Muscle layer of colon (tissue), 2 donors: ENCODE data around the gene HTT.
"Not testable (repeated sequence)": the region's sequence is repeated elsewhere in the genome, so short reads cannot be mapped to it uniquely, and the experiment has no call there.

Source experiments
- H3K27ac ChIP-seq: one replicate; pipeline ENCODE4 v1.7.0; 2013; ENCODE audit warnings: low read depth, mild to moderate bottlenecking, low read length, moderate library complexity
- H3K27me3 ChIP-seq, 2 donors: one replicate each; pipeline ENCODE4 v1.7.0; 2013; ENCODE audit warnings: low read length in 2 of 2, mild to moderate bottlenecking in 2 of 2; ENCODE audit not compliant: insufficient read depth in 2 of 2, control insufficient read depth in 1 of 2
- H3K36me3 ChIP-seq: one replicate; pipeline ENCODE4 v1.7.0; 2013; ENCODE audit warnings: mild to moderate bottlenecking, low read length; ENCODE audit not compliant: insufficient read depth
- H3K4me1 ChIP-seq: one replicate; pipeline ENCODE4 v1.7.0; 2013; ENCODE audit warnings: mild to moderate bottlenecking, low read length; ENCODE audit not compliant: insufficient read depth
- H3K4me3 ChIP-seq, 2 donors: one replicate each; pipeline ENCODE4 v1.7.0; 2013; ENCODE audit warnings: low read length in 2 of 2, low read depth in 1 of 2, mild to moderate bottlenecking in 1 of 2, moderate library complexity in 1 of 2
- H3K9ac ChIP-seq: one replicate; pipeline ENCODE4 v1.7.0; 2013; ENCODE audit warnings: low read length
- H3K9me3 ChIP-seq: one replicate; pipeline ENCODE4 v1.7.0; 2013; ENCODE audit warnings: mild to moderate bottlenecking, low read length
- donor health status: abdominal sarcoma.
- donor health status: Adenocarcinoma of cecum.

Gene HTT

DNA sequence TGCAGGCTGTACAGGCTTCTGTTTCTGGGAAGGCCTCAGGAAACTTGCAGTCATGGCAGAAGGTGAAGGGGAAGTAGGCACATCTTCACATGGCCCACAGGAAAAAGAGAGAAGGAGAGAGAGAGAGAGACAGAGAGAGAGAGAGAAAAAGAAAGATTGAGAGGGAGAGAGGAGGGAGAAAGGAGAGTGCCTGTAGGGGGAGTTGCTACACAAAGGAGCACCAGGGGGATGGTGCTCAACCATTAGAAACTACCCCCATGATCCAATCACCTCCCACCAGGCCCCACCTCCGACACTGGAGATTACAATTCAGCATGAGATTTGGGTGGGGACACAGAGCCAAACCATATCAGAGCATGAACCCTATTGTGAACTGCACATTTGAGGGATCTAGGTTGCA is 76.8 kb downstream of the HTT start:
- not testable (repeated sequence) for H3K4me1 ChIP-seq, H3K4me3 ChIP-seq, H3K27ac ChIP-seq, H3K9me3 ChIP-seq, H3K9ac ChIP-seq, H3K27me3 ChIP-seq
- H3K36me3 ChIP-seq = peaks cover 68% of the 10 kb centered on the region

DNA sequence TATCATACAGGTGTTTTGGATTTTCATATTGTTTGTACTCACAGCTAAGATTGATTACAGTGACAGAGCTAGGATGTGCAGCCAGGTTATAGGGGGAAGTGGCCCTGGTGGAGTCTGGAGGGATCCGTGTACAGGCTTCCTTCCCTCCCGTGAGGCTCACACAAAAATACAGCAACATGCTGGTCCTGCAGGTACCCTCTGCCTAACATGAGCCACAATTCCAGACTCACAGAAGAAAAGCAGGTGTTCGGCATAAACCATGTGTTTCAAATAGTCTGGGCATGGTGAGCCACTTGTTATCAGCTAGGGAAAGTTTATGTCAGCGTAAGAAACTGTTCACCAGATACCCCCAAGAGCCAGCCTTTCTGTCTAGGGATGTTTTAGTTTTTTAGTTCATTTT is 82.9 kb downstream of the HTT start:
- peaks cover 58% of the 10 kb centered on the region for H3K36me3 ChIP-seq

DNA sequence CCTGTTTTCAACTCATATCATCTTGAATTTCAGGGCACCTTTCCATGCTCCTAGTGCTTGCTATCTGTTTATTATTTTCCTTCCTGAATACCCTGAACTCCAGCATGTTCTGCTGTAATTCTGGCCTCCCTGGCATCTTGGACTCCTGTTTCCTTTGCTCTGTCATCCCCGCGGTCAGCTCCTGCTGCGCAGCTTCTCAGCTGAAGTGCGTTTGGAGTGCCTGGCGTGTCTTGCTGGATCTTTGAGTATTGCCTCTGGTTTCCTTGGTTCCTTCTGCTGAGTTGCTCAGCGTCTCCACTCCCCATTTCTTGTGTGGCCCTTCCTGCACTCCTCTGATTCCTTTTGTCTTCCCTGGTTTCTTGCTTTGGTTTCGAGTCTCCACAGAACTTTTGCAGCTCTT is 84.4 kb downstream of the HTT start:
- Histone ChIP-seq H3K36me3 (peaks cover 44% of the 10 kb centered on the region), H3K9ac (no peak overlapping the region), H3K4me1 (no peaks in the 10 kb centered on the region), H3K4me3 (no peak overlapping the region), H3K9me3 (no peaks in the 10 kb centered on the region), H3K27me3 (no peaks in the 10 kb centered on the region), H3K27ac (no peak overlapping the region)

More for the DNA sequence above, 82.9 kb downstream of the HTT start:
- H3K27me3 ChIP-seq = no peaks in the 10 kb centered on the region
- H3K9ac ChIP-seq = no peak overlapping the region
- H3K4me3 ChIP-seq = no peak overlapping the region
- H3K27ac ChIP-seq = no peak overlapping the region
- no peaks in the 10 kb centered on the region for H3K9me3 ChIP-seq
- H3K4me1 ChIP-seq = no peaks in the 10 kb centered on the region

DNA sequence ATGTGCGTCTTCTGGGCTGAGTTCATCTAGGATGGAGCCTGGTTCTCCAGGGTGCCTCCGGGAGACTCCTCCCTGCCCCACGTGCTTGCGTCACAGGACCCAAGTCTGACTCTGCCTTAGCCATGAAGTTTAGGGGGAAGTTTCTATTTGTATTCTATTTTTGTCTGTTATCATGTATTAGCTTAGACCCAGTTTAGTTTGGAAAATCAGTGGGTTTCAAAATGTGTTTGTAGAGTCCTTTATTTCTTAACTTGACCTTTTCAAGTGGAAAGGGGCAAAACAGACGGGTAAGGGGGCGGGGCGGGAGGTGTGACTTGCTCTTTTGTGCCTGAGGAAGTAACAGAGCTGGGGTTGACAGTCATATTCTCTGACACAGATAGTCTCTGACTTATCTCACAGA is 86.0 kb downstream of the HTT start:
- H3K27ac ChIP-seq = no peak overlapping the region
- no peak overlapping the region for H3K4me3 ChIP-seq
- H3K4me1 ChIP-seq = no peaks in the 10 kb centered on the region
- H3K36me3 ChIP-seq = peaks cover 34% of the 10 kb centered on the region
- H3K27me3 ChIP-seq = no peaks in the 10 kb centered on the region
- no peak overlapping the region for H3K9ac ChIP-seq
- H3K9me3 ChIP-seq = no peaks in the 10 kb centered on the region

DNA sequence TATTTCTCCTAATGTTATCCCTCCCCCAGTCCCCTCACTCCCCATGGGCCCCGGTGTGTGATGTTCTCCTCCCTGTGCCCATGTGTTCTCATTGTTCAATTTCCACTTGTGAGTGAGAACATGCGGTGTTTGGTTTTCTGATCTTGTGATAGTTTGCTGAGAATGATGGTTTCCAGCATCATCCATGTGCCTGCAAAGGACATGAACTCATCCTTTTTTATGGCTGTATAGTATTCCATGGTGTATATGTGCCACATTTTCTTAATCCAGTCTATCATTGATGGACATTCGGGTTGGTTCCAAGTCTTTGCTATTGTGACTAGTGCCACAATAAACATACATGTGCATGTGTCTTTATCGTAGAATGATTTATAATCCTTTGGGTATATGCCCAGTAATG is 86.6 kb downstream of the HTT start:
- H3K27me3 ChIP-seq, H3K9me3 ChIP-seq, H3K27ac ChIP-seq, H3K4me1 ChIP-seq, H3K4me3 ChIP-seq, H3K9ac ChIP-seq: not testable (repeated sequence)
- H3K36me3 ChIP-seq = peaks cover 33% of the 10 kb centered on the region

DNA sequence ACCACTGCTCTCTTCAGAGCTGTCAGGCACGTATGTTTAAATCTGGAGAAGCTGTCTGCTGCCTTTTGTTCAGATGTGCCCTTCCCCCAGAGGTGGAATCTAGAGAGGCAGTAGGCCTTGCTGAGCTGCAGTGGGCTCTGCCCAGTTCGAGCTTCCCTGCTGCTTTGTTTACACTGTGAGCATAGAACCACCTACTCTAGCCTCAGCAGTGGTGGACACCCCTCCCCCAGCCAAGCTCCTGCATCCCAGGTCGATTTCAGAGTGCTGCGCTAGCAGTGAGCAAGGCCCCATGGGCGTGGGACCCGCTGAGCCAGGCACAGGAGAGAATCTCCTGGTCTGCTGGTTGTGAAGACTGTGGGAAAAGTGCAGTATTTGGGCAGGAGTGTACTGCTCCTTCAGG is 92.0 kb downstream of the HTT start:
- not testable (repeated sequence) for H3K4me3 ChIP-seq, H3K36me3 ChIP-seq, H3K9me3 ChIP-seq, H3K4me1 ChIP-seq, H3K27me3 ChIP-seq, H3K9ac ChIP-seq, H3K27ac ChIP-seq

DNA sequence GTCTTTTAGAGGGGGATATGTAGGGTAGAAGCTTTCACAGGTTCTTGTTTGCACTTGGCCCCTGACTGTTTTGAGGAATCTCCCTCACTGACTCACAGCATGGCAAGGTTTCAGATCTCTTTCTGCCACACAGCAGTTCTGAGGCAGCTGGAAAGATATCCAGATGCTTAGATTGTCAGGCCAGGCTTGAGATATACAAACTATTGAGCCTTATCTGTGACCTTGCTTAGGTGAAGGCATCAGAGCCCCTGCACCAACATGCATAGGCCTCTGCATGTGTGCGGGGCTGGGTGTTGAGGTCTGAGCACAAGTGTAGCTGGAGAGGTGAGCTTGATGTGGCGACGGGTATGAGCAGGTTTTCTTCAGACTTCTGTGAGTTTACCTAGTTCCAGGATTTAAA is 93.5 kb downstream of the HTT start:
- Histone ChIP-seq H3K36me3 (peaks cover 18% of the 10 kb centered on the region), H3K9ac (no peak overlapping the region), H3K4me3 (no peak overlapping the region), H3K27me3 (no peaks in the 10 kb centered on the region), H3K27ac (no peak overlapping the region), H3K4me1 (no peaks in the 10 kb centered on the region), H3K9me3 (no peaks in the 10 kb centered on the region)

DNA sequence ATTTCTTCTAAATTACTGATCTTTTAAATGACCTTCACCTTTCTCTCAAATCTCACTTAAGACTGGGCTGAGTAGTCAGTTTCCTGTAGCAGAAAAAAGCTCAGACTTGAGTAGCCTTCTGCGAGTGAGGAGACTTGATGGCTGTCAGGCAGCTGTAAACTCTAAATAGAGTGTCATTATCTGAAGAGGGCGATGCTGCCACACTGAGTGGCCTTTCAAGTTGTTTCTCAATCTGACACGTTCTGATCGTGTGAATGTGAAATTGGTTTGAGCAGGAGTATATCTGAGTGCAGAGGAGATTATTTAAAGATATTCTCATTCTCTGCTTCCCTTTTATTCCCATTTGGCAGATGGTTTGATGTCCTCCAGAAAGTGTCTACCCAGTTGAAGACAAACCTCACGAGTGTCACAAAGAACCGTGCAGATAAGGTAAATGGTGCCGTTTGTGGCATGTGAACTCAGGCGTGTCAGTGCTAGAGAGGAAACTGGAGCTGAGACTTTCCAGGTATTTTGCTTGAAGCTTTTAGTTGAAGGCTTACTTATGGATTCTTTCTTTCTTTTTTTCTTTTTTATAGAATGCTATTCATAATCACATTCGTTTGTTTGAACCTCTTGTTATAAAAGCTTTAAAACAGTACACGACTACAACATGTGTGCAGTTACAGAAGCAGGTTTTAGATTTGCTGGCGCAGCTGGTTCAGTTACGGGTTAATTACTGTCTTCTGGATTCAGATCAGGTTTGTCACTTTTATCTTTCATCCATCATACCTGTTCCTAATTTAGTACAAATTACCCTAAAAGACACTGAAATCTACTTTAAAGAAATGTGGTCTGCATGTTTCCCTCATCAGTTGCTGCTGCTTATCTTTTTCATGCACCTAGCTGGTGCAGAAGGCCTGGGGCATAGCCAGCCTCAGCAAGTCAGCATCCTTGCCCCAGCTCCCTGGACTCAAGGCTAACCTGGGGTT is 100.2 kb downstream of the HTT start:
- Histone ChIP-seq H3K4me1 (peaks cover 3% of the 10 kb centered on the region), H3K9me3 (no peaks in the 10 kb centered on the region), H3K27me3 (no peaks in the 10 kb centered on the region), H3K36me3 (peaks cover 47% of the 10 kb centered on the region), H3K27ac (no peak overlapping the region), H3K4me3 (no peak overlapping the region), H3K9ac (no peak overlapping the region)

DNA sequence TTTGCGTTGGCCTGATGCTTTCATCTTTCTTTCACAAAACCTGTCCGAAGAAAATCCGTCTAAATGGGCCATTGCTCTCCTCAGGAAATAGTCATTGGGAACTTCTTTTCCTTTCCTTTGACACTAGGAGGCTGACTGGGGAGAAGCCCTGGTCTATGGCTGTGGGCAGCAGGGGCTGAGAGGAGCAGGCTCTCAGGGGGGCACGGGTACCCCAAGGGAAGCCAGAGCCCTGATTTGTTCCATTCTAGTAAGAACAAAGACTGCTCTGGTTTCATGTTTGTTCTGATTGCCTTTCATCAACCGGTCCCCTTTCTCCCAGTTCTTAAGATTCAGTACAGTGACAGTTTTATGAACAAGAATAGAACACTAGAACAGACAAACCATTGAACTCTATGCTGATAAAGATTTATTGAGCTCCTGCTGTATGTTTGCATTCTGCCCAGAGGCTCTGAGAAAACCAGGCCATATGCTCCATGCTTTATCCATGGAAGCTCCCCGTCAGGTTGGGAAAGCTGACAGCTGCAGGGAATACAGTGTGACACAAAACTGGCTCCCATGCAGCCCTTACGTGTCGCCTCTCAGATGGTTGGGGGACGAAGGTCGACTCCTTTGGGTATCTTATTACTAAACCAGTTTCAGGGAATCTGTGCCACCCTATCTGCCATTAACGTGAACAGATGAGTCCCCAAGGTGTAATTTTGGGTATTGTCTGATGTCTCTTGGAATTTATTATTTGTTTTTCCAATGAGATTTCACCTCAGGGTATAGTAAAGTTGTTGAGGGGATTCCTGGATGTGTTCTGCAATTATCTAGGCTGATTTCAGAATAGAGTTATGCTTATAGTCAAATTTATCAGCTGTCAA is 102.1 kb downstream of the HTT start:
- no peaks in the 10 kb centered on the region for H3K9me3 ChIP-seq
- peaks cover 3% of the 10 kb centered on the region for H3K4me1 ChIP-seq
- no peak overlapping the region for H3K9ac ChIP-seq
- H3K27ac ChIP-seq = no peak overlapping the region
- no peak overlapping the region for H3K4me3 ChIP-seq
- H3K27me3 ChIP-seq = no peaks in the 10 kb centered on the region
- peaks cover 54% of the 10 kb centered on the region for H3K36me3 ChIP-seq

DNA sequence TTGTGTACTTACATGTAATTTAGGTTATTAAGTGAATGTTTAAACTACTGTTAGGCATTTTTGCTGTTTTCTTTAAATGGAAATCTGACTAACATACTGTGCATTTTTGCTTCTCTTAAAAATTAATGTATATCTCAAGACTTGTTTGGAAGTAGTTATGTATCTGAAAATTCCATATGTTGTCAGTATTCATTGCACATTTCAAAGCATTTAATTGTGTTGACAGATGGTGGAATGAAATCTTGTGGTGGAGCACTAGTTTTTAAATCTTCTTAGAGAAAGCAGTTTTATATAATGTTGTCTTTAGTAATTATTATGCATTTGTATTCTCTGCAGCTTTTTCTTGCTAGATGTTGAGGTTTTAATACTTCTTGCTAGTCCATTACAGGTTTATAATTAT is 102.9 kb downstream of the HTT start:
- H3K27ac ChIP-seq = no peak overlapping the region
- H3K9ac ChIP-seq = no peak overlapping the region
- peaks cover 3% of the 10 kb centered on the region for H3K4me1 ChIP-seq
- peaks cover 57% of the 10 kb centered on the region for H3K36me3 ChIP-seq
- no peak overlapping the region for H3K4me3 ChIP-seq
- no peaks in the 10 kb centered on the region for H3K27me3 ChIP-seq
- no peaks in the 10 kb centered on the region for H3K9me3 ChIP-seq

DNA sequence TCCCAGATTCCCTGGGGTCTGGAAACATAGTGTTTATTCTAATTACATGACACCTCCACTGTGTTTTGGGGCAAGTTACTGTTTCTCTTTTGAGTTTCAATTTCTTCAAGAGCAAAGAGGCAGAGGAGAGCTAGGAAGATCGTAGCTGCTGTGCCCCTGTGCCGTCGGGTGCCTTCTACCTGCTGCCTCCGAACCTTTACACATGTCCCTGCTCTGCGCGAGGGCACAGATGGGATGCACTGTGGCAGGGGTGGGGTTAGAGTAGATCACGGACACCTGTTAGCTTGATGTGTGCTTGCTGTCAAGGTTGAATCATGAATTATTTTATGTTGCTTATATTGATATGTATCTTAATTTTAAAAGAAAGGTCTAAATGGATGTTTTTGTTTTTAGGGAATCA is 103.4 kb downstream of the HTT start:
- Histone ChIP-seq H3K4me1 (peaks cover 3% of the 10 kb centered on the region), H3K9me3 (no peaks in the 10 kb centered on the region), H3K36me3 (peaks cover 57% of the 10 kb centered on the region), H3K27ac (no peak overlapping the region), H3K4me3 (no peak overlapping the region), H3K27me3 (no peaks in the 10 kb centered on the region), H3K9ac (no peak overlapping the region)
